Brain pericyte (primary cell): Measurements from ENCODE around the gene UVRAG.

Source experiments
- DNase-seq: peaks from one replicate; pipeline ENCODE4 v3.0.0-alpha.2; 2012; ENCODE audit warnings: low read depth, low spot score

Gene UVRAG

GRCh38 chr11:76147106-76147740 lies 332.2 kb downstream of the UVRAG start:
- DNase-seq: no peak

GRCh38 chr11:76148231-76148630 lies 333.2 kb downstream of the UVRAG start:
- DNase-seq: no peak

- no peak for DNase-seq
These were observed 334.1 kb downstream of the UVRAG start for GRCh38 chr11:76148941-76149613.

GRCh38 chr11:76149713-76150112 lies 334.7 kb downstream of the UVRAG start:
- no peak for DNase-seq

GRCh38 chr11:76150141-76150540 lies 335.1 kb downstream of the UVRAG start:
- no peak for DNase-seq

- no peak for DNase-seq
These were observed 336.6 kb downstream of the UVRAG start for GRCh38 chr11:76151556-76152085.

- peak; percentile 26 for DNase-seq
These were observed 337.2 kb downstream of the UVRAG start for GRCh38 chr11:76152086-76152681.

GRCh38 chr11:76152741-76153570 lies 337.9 kb downstream of the UVRAG start:
- no peak for DNase-seq

GRCh38 chr11:76153571-76153923 lies 338.5 kb downstream of the UVRAG start:
- DNase-seq: no peak

- no peak for DNase-seq
These were observed 340.7 kb downstream of the UVRAG start for GRCh38 chr11:76155500-76156227.

GRCh38 chr11:76156971-76157427 lies 342.0 kb downstream of the UVRAG start:
- no peak for DNase-seq

- DNase-seq: no peak
These were observed 342.9 kb downstream of the UVRAG start for GRCh38 chr11:76157891-76158290.

- DNase-seq: no peak
These were observed 343.6 kb downstream of the UVRAG start for GRCh38 chr11:76158394-76159302.

GRCh38 chr11:76159303-76159937 lies 344.4 kb downstream of the UVRAG start:
- no peak for DNase-seq

- no peak for DNase-seq
These were observed 345.1 kb downstream of the UVRAG start for GRCh38 chr11:76159983-76160661.

- DNase-seq: no peak
These were observed 345.8 kb downstream of the UVRAG start for GRCh38 chr11:76160856-76161255.

GRCh38 chr11:76161261-76161961 lies 346.4 kb downstream of the UVRAG start:
- no peak for DNase-seq
